ENCODE results near the gene TEX52. TPM values are rescaled to one million over a fixed set of nuclear protein-coding genes. Genes with fewer than 3 reads are reported as not detected.
"Not testable (repeated sequence)": the region's sequence is repeated elsewhere in the genome, so short reads cannot be mapped to it uniquely, and the experiment has no call there.

Gene TEX52
- total RNA-seq, 1 donor from 2014 or later, result not detected

GRCh38 chr12:2876431-2877046, 19.7 kb upstream of the TEX52 start:
- intact Hi-C loops (cut with micrococcal nuclease), result loop anchor here (1.0 to 2.0 kb wide), 6 partner anchors 8 to 186 kb away; partner anchors contain the start of genes FKBP4 and TULP3

DNA sequence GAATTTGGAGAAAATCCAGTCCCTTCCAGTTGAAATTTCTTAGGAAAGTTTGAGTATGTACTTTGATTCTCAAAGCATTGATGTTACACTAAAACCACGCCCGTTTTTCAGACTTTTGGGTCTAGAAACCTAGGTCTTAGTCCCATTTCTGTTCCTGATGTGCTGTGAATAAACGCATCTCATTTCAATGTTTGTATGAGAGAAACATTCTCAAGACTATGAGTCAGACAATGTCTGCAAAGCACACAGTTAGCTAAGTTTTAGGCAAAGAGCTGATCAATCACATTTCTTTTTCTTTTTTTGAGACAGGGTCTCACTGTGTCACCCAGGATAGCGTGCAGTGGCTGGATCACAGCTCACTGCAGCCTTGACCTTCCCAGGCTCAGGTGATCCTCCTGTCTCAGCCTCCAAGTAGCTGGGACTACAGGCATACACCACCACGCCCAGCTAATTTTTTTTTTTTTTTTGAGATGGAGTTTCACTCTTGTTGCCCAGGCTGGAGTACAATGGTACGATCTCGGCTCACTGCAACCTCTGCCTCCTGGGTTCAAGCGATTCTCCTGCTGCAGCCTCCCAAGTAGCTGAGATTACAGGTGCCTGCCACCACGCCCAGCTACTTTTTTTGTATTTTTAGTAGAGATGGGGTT, 12.3 kb upstream of the TEX52 start:
- intact Hi-C loops (cut with micrococcal nuclease), result loop anchor here (1.0 kb wide), 2 partner anchors 8 to 57 kb away; partner anchors contain the start of genes FOXM1, ITFG2 and RHNO1

DNA sequence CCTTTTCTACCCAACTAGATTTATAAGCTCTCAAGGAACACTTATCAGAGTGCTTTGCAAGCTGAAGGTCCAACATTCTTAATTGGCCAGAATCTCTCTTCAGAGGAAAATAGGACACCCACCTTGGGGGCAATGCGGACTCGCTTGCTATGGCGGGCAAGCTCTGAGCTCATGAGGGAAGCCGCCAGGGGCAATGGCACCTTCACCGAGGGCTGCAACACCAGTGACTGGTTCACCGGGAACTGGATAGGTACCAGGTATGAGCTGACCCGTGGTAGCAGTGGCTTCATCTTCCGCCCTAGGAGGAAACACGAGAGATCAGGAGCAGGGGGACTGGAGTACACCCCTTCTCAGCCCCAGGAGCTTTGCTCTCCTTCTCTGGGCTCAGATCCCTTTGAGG, 7.4 kb upstream of the TEX52 start:
- intact Hi-C loops (cut with micrococcal nuclease), result no loop called here

- intact Hi-C loops (cut with micrococcal nuclease), result not testable (repeated sequence)
Measured at GRCh38 chr12:2863402-2863801, 6.6 kb upstream of the TEX52 start.

GRCh38 chr12:2862876-2863275, 6.0 kb upstream of the TEX52 start:
- intact Hi-C loops (cut with micrococcal nuclease), result no loop called here

GRCh38 chr12:2860170-2860569, 3.3 kb upstream of the TEX52 start:
- intact Hi-C loops (cut with micrococcal nuclease), result no loop called here

DNA sequence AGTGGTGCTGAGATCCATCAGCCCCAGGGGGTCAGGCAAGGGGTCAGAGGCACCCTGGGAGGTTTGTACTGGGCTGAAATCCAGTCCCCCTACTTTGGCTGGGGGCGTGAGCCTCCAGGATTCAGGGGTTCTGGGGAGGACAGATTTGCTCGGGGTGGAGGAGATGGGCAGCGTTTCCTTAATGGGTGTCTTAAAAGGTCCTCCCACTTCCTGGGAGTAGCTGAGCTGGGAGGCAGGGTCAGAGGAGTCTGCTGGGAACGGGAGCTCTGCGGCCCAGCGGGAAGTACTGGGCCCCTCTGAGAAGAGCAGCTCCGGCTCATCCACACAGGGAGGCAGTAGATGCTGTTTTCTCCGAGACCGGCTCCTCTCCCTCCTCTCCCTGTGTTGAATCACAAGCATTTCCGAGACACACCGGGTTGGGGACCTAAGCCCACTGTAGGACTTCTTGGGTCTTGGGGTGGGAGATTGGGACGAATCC, 2.1 kb upstream of the TEX52 start:
- intact Hi-C loops (cut with micrococcal nuclease), result no loop called here

DNA sequence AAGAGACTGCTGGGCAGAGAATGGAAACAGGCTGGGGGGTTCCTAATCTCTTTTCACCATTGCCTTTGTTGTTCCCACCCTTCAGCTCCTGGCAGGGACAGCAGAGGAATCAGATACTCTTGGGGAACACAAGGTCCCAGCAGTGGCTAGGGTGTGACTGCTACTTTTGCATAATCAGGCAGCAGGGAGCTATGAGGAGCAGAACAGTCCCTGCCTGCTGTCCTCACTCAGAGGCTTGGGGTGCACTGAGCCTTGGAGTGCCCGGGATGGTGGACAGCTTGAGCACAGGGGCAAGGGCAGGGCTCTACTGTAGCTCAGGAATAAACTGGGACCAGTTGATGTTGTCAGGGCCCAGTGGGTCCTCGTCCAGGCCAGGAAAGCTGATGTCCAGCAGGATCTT, 1.5 kb upstream of the TEX52 start:
- intact Hi-C loops (cut with micrococcal nuclease), result no loop called here

DNA sequence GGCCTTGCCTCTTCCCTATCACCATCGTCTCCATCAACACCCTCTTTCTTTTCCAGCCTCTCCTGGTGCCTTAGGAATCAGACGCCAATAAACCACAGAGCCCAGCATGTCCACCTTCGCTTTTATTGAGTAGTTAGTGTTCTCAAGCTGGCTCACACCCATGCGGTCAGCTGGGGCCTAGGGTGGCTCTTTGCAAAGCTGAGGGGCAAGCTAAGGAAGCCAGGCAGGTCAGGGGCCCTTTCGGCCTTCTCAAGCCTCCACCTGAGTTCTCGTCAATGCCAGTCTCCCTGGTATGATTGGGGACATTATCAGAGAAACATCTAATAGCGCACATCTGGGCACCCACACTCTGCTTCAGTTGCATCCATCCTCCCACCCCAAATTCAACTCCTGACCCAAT, 737 bp upstream of the TEX52 start:
- intact Hi-C loops (cut with micrococcal nuclease), result no loop called here

DNA sequence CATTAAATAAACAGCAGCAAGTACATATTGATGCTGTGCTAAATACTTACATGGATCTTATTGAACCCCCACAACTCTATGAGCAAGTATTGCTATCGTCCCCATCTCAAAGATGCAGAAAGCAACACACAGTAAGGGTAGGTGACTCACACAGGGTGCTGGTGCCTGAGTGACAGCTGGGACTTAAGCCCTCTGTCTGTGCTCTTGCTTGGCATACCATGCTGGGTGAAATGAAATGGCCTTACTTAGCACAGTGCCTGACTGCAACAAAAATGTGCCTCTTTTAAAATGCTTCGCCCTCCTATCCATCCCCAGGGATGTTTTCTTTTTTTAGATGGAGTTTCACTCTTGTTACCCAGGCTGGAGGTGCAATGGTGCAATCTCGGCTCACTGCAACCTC, 788 bp downstream of the TEX52 start:
- intact Hi-C loops (cut with micrococcal nuclease), result no loop called here

- intact Hi-C loops (cut with micrococcal nuclease), result no loop called here
Measured at GRCh38 chr12:2855546-2855945, 1.3 kb downstream of the TEX52 start.

DNA sequence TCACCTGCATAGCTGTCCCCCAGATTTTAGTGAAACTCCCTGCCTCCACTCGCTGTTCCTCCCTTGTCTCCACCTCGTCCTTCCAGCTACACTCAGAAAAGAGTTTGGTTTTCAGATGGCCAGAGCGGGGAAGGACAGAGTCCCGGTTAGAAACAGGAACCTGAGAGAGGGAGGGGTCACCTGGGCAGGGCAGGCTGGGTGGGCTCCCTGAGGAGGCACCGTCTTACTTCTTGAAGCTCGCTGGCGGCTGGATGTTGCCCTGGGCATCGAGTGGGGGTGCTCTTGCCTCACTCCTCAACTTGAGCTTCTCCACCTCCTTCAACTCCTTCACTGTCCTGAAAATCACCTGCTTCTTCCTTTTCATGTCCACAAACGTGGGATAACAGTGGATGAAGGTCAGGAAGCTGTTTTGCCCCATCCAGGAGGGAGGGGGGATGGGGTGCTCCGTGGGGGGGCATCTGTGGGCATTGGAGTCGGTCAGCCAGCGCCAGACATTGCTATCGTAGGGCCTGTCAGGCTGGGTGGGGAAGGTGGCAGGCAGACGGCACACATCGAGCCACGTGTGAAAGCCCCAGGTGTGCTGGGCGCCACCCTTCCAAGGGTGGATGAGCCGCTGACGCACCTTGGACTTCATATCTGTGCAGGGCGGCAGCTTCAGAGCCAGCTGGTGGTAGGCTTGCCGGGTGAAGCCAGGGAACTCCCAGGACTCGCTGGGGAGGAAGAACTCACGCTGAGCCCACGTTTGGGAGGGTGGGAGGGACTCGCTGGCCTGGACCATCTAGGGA, 2.0 kb downstream of the TEX52 start:
- intact Hi-C loops (cut with micrococcal nuclease), result no loop called here

DNA sequence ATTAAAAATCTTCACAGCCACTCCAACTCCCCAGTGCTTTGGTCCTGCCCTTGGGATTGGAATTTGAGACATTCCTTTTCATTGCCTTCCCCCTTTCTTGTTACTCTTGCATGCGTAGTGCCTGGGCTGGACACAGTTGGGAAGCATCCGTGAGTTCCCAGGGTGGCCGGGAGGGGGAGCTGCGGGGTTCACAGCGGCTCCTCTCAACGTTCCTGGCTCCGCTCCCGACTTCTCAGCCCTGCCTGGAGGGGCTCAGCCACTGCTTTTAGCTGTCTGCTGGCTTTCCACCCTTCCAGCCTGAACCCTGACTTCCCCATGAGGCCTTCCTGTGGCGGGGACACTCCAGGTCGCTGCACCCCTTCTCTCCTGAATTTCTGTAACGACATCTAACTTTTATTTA, 3.2 kb downstream of the TEX52 start:
- intact Hi-C loops (cut with micrococcal nuclease), result loop anchor here (1.0 kb wide), 2 partner anchors 91 to 188 kb away; no protein-coding TSS in a partner anchor

DNA sequence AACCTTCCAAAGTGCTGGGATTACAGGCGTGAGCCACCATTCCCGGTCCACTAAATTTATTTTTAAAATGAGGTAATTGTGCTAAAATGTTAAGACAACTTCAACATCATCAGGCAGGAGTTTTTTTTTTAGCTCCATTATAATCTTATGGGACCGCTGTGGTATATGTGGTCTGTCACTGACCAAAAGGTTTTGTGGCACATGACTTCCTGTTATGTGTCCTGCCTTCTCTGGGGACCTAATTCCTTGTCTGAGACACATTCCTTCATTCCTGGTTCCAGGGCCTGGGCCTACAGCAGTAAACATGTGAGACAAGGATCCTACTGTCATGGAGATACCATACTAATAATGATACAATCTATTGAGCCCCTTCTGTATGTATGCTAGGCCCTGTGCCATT, 4.9 kb downstream of the TEX52 start:
- intact Hi-C loops (cut with micrococcal nuclease), result no loop called here

- intact Hi-C loops (cut with micrococcal nuclease), result no loop called here
Measured at GRCh38 chr12:2845280-2845679, 11.6 kb downstream of the TEX52 start.

GRCh38 chr12:2844786-2845185, 12.1 kb downstream of the TEX52 start:
- intact Hi-C loops (cut with micrococcal nuclease), result no loop called here

DNA sequence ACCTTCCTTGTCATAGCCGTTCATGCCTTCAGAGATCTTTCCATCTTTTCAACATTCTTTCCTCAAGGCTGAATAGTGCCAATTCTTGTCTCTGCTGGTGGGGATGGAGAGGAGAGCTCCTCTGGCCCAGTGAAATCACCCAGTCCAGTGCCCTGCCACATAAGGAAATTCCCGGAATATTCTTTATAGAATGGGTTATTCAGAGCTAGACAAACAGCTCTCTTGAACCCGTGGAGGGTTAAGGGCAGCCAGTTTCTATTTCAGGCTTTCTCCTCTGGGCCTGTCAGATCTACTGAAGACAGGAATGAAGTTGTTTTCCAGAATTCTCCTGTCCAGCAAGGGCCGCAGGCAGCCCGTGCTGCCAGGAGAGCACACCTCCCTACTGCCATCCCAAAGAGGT, 13.9 kb downstream of the TEX52 start:
- intact Hi-C loops (cut with micrococcal nuclease), result no loop called here

DNA sequence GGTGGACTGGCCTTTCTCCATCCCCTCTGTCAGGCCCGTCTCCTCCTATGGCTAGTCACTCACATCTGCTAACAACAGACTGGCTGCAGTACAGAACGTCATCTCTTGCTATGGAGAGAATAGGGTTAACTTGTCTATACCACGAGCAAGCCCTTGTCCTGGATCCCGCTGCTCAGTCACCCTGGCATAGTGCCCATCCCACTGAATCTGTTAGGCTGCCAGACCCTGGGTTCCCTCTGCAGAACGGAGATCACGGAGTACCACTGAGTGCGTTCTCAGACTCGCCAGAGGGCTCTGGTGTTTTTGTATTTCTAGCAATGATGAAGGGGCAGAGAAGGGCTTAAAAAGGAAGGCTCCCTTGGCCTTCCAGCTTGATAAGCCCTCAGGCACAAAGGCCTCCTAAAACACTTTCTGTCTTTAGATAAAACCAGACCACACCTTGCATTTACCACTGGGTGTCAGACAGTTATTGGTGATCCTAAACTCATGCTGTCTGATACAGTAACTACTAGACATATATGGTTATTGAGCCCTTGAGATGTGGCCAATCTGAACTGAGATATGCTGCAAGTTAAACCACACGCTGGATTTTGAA, 15.7 kb downstream of the TEX52 start:
- intact Hi-C loops (cut with micrococcal nuclease), result no loop called here

DNA sequence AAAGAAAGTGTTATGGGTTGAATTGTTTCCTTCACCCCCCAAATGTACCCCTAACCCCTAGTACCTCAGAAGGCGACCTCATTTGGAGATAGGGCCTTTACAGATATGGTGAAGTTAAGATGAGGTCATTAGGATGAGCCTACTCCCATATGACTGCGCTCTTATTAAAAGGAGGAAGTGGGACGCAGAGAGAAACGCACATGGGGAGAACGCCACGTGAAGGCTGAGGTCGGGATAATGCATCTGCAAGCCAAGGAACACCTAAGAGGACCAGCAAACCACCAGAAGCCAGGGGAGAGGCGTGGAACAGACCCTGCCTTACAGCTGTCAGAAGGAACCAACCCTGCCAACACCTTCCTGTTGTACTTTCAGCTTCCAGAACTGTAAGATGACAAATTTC, 20.3 kb downstream of the TEX52 start:
- intact Hi-C loops (cut with micrococcal nuclease), result no loop called here

DNA sequence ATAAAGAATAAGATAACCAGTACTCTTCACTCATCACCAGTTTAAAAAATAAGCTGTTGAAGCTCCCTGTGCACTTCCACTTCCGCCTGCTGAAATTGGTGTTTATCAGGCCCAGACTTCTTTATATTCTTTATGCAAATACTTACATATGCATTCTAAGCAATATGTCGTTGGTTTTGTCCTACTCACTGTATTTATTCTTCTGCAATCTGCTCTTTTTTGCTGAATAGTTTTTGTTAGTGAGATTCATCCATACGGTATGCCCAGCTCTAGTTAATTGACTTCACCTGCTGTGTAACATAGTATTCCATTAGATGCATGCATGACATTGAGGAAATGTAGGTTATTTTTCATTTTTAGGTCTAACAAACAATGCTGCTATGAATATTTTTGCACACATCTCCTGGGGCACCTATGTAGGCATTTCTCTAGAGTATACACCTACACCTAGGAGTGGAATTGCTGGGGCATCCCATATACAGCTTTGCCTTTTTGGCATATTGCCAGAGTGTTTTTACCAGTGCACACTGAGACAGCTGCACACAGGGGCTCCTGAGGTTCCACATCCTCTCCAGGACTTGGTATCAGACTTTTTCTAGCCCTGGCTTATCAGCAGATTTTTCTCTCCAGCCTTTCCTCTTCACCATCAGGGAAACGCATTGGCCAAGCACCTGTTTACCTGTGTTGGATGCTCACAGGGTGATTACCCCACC, 21.0 kb downstream of the TEX52 start:
- intact Hi-C loops (cut with micrococcal nuclease), result no loop called here
